GM21529 (cell line): ENCODE data around the gene PRR5L.

ENCODE experiments used
- ATAC-seq: cut with Tn5 transposase; IDR thresholded peaks from one replicate; pipeline ENCODE4 v1.9.1; 2021; ENCODE audit not compliant: unreplicated experiment

PRR5L gene

DNA sequence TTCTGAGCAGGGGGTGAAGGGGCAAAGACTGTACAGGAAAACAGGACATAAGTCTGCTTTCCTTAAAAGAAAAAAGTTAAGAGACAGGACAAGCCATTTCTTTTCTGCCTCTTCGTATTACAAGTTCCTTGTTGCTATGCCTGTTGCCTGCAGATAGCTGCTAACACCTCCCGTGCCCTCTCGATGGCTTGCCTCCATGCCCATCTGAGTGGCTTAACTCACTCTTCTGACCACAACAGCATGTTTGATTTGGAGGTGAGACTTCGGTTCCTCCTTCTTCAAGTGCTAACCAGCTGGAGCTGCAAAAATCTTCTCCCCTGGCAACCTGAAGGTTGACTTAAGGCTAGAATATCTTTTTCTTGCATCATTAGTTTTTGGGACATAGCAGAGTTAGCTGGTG is 103.1 kb downstream of the PRR5L start:
- no peak for ATAC-seq

- ATAC-seq = no peak
Observed at GRCh38 chr11:36399745-36400144, 103.7 kb downstream of the PRR5L start.

GRCh38 chr11:36400766-36401455 is 104.8 kb downstream of the PRR5L start:
- no peak for ATAC-seq

- ATAC-seq = no peak
Observed at GRCh38 chr11:36402568-36403170, 106.6 kb downstream of the PRR5L start.

DNA sequence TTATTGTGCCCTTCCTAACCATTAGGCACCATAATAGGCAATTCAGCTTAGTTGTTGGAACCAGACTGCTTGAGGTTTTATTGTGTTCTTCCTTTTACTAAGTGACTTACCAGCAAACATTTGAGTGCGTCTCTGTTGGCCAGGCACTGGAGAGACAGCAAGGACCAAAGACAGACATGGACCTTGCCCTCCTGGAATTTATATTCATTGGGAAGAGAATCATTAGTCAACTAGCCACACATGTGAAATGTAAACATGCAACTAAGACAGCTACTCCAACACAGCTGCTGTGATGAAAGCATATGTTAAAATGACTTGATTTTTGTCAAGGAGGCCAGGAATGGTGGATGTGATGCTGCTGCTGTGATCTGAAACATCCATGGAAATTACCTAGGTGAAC is 107.6 kb downstream of the PRR5L start:
- ATAC-seq = no peak

GRCh38 chr11:36404831-36405230 is 108.7 kb downstream of the PRR5L start:
- ATAC-seq = no peak

DNA sequence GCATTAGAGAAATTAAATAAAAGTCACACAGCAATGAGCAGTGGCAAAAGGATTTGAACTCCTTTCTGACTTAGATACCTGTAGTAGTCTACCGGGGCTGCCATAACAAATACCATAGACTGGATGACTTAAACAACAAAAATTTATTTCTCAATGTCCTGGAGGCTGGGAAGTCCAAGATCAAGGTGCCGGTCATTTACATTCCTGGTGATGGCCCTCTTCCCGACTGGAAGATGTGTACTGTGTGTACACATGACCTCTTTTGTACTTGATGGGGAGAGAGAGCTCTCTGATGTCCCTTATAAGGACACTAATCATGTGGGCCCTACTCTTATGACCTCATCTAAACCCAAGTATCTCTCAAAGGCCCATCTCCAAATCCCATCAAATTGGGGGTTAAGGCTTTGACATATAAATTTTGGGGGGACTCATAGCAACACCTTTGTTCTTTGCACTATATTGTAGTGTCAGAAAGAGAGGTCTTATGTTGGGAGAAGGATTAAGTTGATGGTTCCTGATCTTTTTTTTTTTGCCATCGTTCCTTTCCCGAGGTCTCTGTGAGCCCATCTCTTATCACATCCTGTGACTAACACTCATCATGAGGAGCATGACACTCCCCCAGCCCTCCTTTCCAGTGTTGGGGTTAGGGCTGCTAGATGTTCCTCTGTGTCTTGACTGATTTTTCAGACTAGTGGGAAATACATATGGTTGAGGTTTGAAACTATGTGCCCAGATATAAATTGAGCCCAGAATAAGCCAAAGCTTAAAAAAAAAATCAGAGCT is 109.7 kb downstream of the PRR5L start:
- ATAC-seq = no peak

- no peak for ATAC-seq
Observed at GRCh38 chr11:36407356-36407755, 111.3 kb downstream of the PRR5L start.

DNA sequence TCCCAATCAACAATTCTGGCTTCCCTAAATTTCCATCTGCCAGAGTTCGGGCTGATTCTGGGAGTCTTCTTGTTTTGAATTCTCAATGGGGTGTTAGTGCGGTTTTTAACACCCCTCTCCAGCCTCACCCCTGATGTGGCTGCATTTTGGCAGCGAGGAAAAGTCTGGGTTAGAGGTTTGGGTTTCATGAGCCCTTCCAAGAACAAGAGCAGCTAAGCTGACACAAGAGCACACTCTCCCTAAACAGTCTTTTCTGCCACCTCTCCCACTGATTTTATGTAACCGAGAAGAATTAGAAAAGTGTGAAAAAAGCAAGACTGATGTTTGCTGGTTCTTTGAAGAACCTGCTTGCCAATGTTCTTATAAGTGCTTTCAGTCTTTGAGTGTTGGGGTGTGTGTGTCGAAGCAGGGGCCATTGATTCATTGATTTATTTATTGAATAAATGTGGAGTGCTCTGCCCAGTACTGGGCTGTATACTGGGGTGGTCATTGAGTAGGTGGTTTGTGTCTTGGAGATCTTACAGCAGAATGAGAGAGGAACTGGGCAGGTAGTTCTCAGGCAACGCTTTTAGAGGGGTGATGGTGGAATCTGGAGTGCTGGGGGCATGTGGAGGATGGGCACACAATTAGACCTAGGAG is 112.5 kb downstream of the PRR5L start:
- ATAC-seq = no peak

- no peak for ATAC-seq
Observed at GRCh38 chr11:36409152-36409816, 113.2 kb downstream of the PRR5L start.

- ATAC-seq = peak; percentile 76
Observed at GRCh38 chr11:36411202-36411640, 115.1 kb downstream of the PRR5L start.

DNA sequence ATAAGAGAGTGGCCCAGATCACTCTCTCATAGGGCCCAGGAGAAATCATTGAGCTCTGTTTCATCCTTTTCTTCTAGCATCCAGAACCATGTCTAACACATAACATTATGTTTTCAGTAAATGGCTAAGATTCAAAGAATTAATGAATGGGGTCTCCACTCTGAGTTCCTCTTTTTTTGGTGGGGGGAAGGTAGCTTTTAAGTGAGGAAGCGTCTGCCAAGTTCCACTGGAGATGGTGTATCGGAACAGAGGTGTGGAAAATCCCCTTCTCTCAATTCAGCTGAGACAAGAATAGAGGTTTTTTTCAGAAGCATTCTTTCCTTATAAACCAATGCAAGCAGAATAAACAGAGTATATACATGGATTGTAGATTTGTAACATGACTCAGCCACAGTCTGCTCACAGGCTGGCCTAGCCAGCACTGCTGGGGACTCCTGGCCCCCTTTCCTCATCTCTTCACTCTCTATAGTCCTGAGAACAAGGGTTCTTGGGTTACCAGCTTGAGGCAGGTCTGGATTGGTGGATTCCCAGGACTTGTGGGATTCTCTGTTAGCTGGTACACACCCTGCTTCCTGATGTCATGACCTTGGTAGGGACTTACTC is 116.8 kb downstream of the PRR5L start:
- ATAC-seq = no peak

DNA sequence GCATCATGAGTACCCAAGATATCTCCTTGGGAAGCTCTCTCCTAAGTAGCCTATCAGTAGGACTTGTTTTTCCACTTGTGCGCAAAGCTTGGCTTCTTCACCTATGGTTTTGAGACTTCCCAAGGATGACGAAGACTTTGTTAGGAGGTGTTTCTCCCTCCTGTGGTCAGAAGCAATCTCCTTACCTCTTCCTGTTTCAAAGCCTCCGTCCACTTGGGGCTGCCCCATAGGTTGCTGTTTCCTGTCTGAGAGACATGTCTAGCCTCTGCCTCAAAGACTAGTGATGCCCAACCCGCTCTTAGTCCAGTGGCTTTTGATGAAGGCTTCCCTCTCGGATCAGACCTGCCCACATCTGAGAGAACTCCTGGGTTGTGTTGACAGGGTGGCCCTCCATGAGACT is 121.1 kb downstream of the PRR5L start:
- ATAC-seq = no peak

GRCh38 chr11:36419791-36420424 is 123.8 kb downstream of the PRR5L start:
- no peak for ATAC-seq

- no peak for ATAC-seq
Observed at GRCh38 chr11:36421546-36422155, 125.6 kb downstream of the PRR5L start.

- ATAC-seq = no peak
Observed at GRCh38 chr11:36425561-36426081, 129.5 kb downstream of the PRR5L start.

GRCh38 chr11:36426226-36426848 is 130.2 kb downstream of the PRR5L start:
- ATAC-seq = no peak

- no peak for ATAC-seq
Observed at GRCh38 chr11:36427079-36427478, 131.0 kb downstream of the PRR5L start.

- no peak for ATAC-seq
Observed at GRCh38 chr11:36427876-36428275, 131.8 kb downstream of the PRR5L start.
